Type B pancreatic cell (in vitro differentiated cells): ENCODE results near the gene SLC35F3. TPM values are rescaled to one million over a fixed set of nuclear protein-coding genes. Genes with fewer than 3 reads are reported as not detected.
"Not testable (repeated sequence)": the region's sequence is repeated elsewhere in the genome, so short reads cannot be mapped to it uniquely, and the experiment has no call there.

ENCODE experiments used
- DNase-seq: peaks from one replicate; pipeline ENCODE4 v3.0.0; 2021; ENCODE audit warnings: mixed read lengths; ENCODE audit not compliant: unreplicated experiment; ENCODE audit errors: extremely low spot score
- H3K27ac Mint-ChIP-seq: 2 replicates; pipeline ENCODE4 v1.8.0; 2021; ENCODE audit warnings: mild to moderate bottlenecking, mixed read lengths
- H3K27me3 Mint-ChIP-seq: 2 replicates; pipeline ENCODE4 v1.8.0; 2021; ENCODE audit warnings: mixed read lengths
- H3K36me3 Mint-ChIP-seq: 2 replicates; pipeline ENCODE4 v1.8.0; 2021; ENCODE audit warnings: mixed read lengths
- H3K4me1 Mint-ChIP-seq: one replicate; pipeline ENCODE4 v1.8.0; 2021; ENCODE audit warnings: mixed read lengths; ENCODE audit not compliant: unreplicated experiment
- H3K4me3 Mint-ChIP-seq: 2 replicates; pipeline ENCODE4 v1.8.0; 2021; ENCODE audit warnings: mild to moderate bottlenecking, mixed read lengths
- H3K9me3 Mint-ChIP-seq: 2 replicates; pipeline ENCODE4 v1.8.0; 2021; ENCODE audit warnings: mixed read lengths
- CTCF ChIP-seq: fragments of 200-600 bp; sonication (generic); conservative IDR thresholded peaks from 2 replicates; pipeline ENCODE4 v1.5.0; 2021; ENCODE audit warnings: antibody characterized with exemption, mild to moderate bottlenecking
- total RNA-seq: library from RNA; stranded (reverse); gene quantifications from 2 replicates; pipeline ENCODE4 v1.2.1, GENCODE V29; 2021; ENCODE audit warnings: low replicate concordance

Gene SLC35F3
- total RNA-seq, 1 donor from 2014 or later: 2.1 TPM

- no peak overlapping the region for H3K4me3 Mint-ChIP-seq
- no peaks in the 10 kb centered on the region for H3K36me3 Mint-ChIP-seq
- H3K27me3 Mint-ChIP-seq: peaks cover 15% of the 10 kb centered on the region
These were observed 264.8 kb downstream of the SLC35F3 start for GRCh38 chr1:234169161-234169849.

GRCh38 chr1:234170067-234170466 lies 265.6 kb downstream of the SLC35F3 start:
- Mint-ChIP-seq H3K27me3 (peaks cover 10% of the 10 kb centered on the region), H3K4me3 (no peak overlapping the region), H3K4me1 (no peaks in the 10 kb centered on the region), H3K27ac (no peak overlapping the region), H3K36me3 (no peaks in the 10 kb centered on the region), H3K9me3 (no peaks in the 10 kb centered on the region)
- DNase-seq: no peak
- TF ChIP-seq CTCF: no peak

More at GRCh38 chr1:234169161-234169849, 264.8 kb downstream of the SLC35F3 start:
- Mint-ChIP-seq H3K4me1 (no peaks in the 10 kb centered on the region), H3K9me3 (no peaks in the 10 kb centered on the region), H3K27ac (no peak overlapping the region)
- TF ChIP-seq CTCF: no peak
- DNase-seq: no peak

- no peak overlapping the region for H3K27ac Mint-ChIP-seq
- peaks cover 10% of the 10 kb centered on the region for H3K27me3 Mint-ChIP-seq
- no peaks in the 10 kb centered on the region for H3K4me1 Mint-ChIP-seq
- TF ChIP-seq CTCF: no peak
- H3K9me3 Mint-ChIP-seq: no peaks in the 10 kb centered on the region
- H3K4me3 Mint-ChIP-seq: no peak overlapping the region
- no peak for DNase-seq
- no peaks in the 10 kb centered on the region for H3K36me3 Mint-ChIP-seq
These were observed 266.1 kb downstream of the SLC35F3 start for GRCh38 chr1:234170622-234171021.

- H3K27me3 Mint-ChIP-seq: peaks cover 21% of the 10 kb centered on the region
- TF ChIP-seq CTCF: no peak
- H3K27ac Mint-ChIP-seq: no peak overlapping the region
- H3K36me3 Mint-ChIP-seq: no peaks in the 10 kb centered on the region
- H3K4me3 Mint-ChIP-seq: no peak overlapping the region
- no peaks in the 10 kb centered on the region for H3K4me1 Mint-ChIP-seq
- H3K9me3 Mint-ChIP-seq: no peaks in the 10 kb centered on the region
- no peak for DNase-seq
These were observed 269.5 kb downstream of the SLC35F3 start for GRCh38 chr1:234173968-234174367.

- Mint-ChIP-seq H3K27ac (no peak overlapping the region), H3K4me1 (no peaks in the 10 kb centered on the region), H3K4me3 (no peak overlapping the region), H3K36me3 (no peaks in the 10 kb centered on the region), H3K27me3 (peaks cover 29% of the 10 kb centered on the region), H3K9me3 (no peaks in the 10 kb centered on the region)
- TF ChIP-seq CTCF: no peak
- no peak for DNase-seq
These were observed 270.9 kb downstream of the SLC35F3 start for GRCh38 chr1:234175363-234175762.

GRCh38 chr1:234176000-234176399 lies 271.5 kb downstream of the SLC35F3 start:
- Mint-ChIP-seq H3K27me3 (peaks cover 34% of the 10 kb centered on the region), H3K9me3 (no peaks in the 10 kb centered on the region), H3K4me3 (no peak overlapping the region), H3K4me1 (no peaks in the 10 kb centered on the region), H3K36me3 (no peaks in the 10 kb centered on the region), H3K27ac (no peak overlapping the region)
- no peak for DNase-seq
- no peak for TF ChIP-seq CTCF

GRCh38 chr1:234176847-234177246 lies 272.4 kb downstream of the SLC35F3 start:
- H3K4me1 Mint-ChIP-seq, H3K27ac Mint-ChIP-seq, H3K36me3 Mint-ChIP-seq, DNase-seq, H3K4me3 Mint-ChIP-seq, H3K9me3 Mint-ChIP-seq: not testable (repeated sequence)
- H3K27me3 Mint-ChIP-seq: peaks cover 34% of the 10 kb centered on the region
